Testis (tissue), 5 donors: Measurements from ENCODE around the gene IFNA5. TPM values are rescaled to one million over a fixed set of nuclear protein-coding genes. Genes with fewer than 3 reads are reported as not detected.

Experiments
- DNase-seq: peaks from one replicate; pipeline ENCODE4 v3.0.0-alpha.2; 2019
- H3K27ac ChIP-seq, 2 donors: fragments of 200-600 bp; sonication (generic); one replicate each; pipeline ENCODE4 v1.5.1; 2019
- H3K27me3 ChIP-seq: fragments of 200-600 bp; sonication (generic); one replicate; pipeline ENCODE4 v1.5.1; 2019
- H3K36me3 ChIP-seq: fragments of 200-600 bp; sonication (generic); one replicate; pipeline ENCODE4 v1.5.1; 2017; ENCODE audit warnings: low read depth; ENCODE audit errors: missing control alignments
- H3K4me1 ChIP-seq: fragments of 200-600 bp; sonication (generic); one replicate; pipeline ENCODE4 v1.5.1; 2019
- H3K4me3 ChIP-seq, 2 donors: fragments of 200-600 bp; sonication (generic); one replicate each; pipeline ENCODE4 v1.5.1; 2017 to 2019
- H3K9me3 ChIP-seq: fragments of 200-600 bp; sonication (generic); one replicate; pipeline ENCODE4 v1.5.1; 2017
- POLR2A ChIP-seq: fragments of 450-650 bp; IDR thresholded peaks from one replicate; pipeline ENCODE4 v1.6.1; 2017; ENCODE audit warnings: antibody characterized with exemption, mild to moderate bottlenecking, moderate library complexity
- WGBS, 2 donors: methylation state at CpG; one replicate each; pipeline ENCODE4 v1.1.5; 2018; 5-methylcytosine and 5-hydroxymethylcytosine counted together
- intact Hi-C: fragments of 100-400 bp; cut with DNase I; formaldehyde crosslinking; loops from one replicate; pipeline ENCODE4 v1.15.1; 2023; ENCODE audit warnings: low total_unique reads
- long read RNA-seq, 2 donors: transcript quantifications; one replicate each; lab custom pipeline, GENCODE V29; 2026
- polyA plus RNA-seq: library from polyadenylated mRNA; stranded (reverse); fragments of 350-450 nt; fragmentation: Illumina TruSeq; extraction: RNeasy Lipid Tissue Mini Kit (QIAGEN cat#74804); gene quantifications from one replicate; pipeline ENCODE4 v1.2.3, GENCODE V29; 2014; ENCODE audit warnings: low read depth, low replicate concordance; ENCODE audit not compliant: insufficient read depth
- total RNA-seq, 2 donors: library from RNA; depleted of rRNA; stranded (reverse); fragments of >200 nt; gene quantifications; one replicate each; pipeline ENCODE4 v1.2.3, GENCODE V29; 2016
- TF ChIP-seq, protein P1 (sequence below), 3 experiments: fragments of 450-650 bp in 2 of 3; fragments of 200-600 bp in 1 of 3; sonication (generic) in 1 of 3; IDR thresholded peaks; one replicate each; pipeline ENCODE4 v1.5.1; 2016 to 2019; ENCODE audit warnings: antibody characterized with exemption in 3 of 3, mild to moderate bottlenecking in 2 of 3, moderate library complexity in 1 of 3

The IFNA5 gene
- not detected for total RNA-seq
- not detected for polyA plus RNA-seq
- long read RNA-seq, donor 1: 0 reads
- long read RNA-seq, donor 2: 0 reads

DNA sequence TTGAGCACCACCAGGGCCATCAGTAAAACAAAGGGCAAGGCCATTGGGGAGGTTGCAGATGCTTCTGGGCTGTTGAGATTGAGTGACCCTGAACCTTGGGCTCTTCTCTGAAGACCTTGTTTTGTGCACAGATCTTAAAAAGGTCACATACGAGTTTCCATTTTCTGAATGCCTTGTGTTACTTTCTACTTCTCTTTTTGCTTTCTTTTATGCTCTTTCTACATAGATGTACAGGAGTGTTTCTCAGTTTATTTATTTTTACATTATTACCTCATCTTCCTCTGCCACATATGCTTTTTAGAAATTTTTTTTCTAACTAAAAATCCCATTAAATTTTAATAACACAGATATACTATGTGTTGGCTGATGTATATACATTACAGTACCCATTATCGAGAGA lies at the start of gene IFNA5:
IFNA5 (minus strand) TSS at position 101 of the 400 bp plus-strand sequence; CDS start at position 44, 57 bp downstream.
- no peak for TF ChIP-seq POLR2A
- TF ChIP-seq, protein P1, sequence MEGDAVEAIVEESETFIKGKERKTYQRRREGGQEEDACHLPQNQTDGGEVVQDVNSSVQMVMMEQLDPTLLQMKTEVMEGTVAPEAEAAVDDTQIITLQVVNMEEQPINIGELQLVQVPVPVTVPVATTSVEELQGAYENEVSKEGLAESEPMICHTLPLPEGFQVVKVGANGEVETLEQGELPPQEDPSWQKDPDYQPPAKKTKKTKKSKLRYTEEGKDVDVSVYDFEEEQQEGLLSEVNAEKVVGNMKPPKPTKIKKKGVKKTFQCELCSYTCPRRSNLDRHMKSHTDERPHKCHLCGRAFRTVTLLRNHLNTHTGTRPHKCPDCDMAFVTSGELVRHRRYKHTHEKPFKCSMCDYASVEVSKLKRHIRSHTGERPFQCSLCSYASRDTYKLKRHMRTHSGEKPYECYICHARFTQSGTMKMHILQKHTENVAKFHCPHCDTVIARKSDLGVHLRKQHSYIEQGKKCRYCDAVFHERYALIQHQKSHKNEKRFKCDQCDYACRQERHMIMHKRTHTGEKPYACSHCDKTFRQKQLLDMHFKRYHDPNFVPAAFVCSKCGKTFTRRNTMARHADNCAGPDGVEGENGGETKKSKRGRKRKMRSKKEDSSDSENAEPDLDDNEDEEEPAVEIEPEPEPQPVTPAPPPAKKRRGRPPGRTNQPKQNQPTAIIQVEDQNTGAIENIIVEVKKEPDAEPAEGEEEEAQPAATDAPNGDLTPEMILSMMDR (IDR thresholded peaks at IDR 0.05): no peak
- Histone ChIP-seq H3K36me3 (no peaks in the 10 kb centered on the region), H3K27ac (no peak within 1 kb of the TSS), H3K4me3 (no peak within 1 kb of the TSS), H3K4me1 (no peaks in the 10 kb centered on the region), H3K27me3 (no peaks in the 10 kb centered on the region), H3K9me3 (no peaks in the 10 kb centered on the region)
- intact Hi-C loops: no loop called here
- DNase-seq: no peak
- 86 to 87% methylated on average over 2 of the region's 2 CpGs for WGBS, 2 donors

DNA sequence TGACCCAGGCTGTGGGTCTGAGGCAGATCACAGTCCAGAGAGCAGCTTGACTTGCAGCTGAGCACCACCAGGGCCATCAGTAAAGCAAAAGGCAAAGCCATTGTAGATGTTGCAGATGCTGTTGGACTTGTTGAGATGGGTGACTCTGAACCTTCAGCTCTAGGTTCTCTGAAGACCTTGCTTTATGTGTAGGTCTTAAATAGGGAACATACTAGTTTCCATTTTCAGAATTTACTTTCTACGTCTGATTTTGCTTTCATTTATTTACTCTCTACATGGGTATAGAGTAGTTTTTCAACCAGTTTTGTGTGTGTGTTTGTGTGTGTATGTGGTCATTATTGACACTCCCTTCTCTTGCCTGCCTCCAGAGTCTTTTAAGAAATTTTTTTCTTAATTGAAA lies 45.7 kb upstream of the IFNA5 start, which contains the start of gene IFNA6:
IFNA6 (minus strand) TSS at position 101 of the 400 bp plus-strand sequence; CDS start at position 101, 0 bp downstream.
- Histone ChIP-seq H3K4me3 (no peak within 1 kb of the TSS), H3K36me3 (no peaks in the 10 kb centered on the region), H3K27me3 (no peaks in the 10 kb centered on the region), H3K9me3 (no peaks in the 10 kb centered on the region), H3K27ac (no peak within 1 kb of the TSS), H3K4me1 (no peaks in the 10 kb centered on the region)
- intact Hi-C loops: no loop called here
- no peak for DNase-seq
- TF ChIP-seq, protein P1 (IDR thresholded peaks at IDR 0.05): no peak
- TF ChIP-seq POLR2A: no peak
- 95 to 96% methylated on average over 1 of the region's 1 CpG for WGBS, 2 donors

DNA sequence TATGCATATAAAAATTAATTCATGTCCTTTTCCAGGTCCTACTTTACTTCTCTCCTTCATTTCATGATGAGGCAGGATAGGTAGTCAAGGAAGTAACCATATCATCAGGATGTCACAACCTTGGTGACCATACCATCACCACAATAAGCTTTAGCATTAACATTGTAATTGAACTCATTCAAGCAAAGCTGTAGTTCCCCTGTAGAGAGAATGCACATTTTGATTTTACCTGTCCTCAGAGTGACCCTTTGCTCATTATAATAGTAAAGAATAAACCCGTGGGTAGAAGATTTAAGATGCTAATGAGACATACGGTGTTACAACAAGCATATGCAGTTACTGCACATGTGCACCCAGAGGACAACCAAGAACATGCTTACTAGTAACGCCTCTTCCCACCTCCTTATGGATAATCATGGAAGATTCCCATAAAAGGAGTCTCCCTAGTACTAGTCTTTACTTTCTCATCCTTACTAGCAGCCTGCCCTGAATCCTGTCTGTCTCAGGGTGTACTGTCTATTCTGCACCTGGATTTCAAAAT lies 43.4 kb upstream of the IFNA5 start:
- Histone ChIP-seq H3K9me3 (no peaks in the 10 kb centered on the region), H3K4me1 (no peaks in the 10 kb centered on the region), H3K4me3 (no peak overlapping the region), H3K27ac (no peak overlapping the region), H3K36me3 (no peaks in the 10 kb centered on the region), H3K27me3 (no peaks in the 10 kb centered on the region)
- WGBS, 2 donors: 68 to 77% methylated on average over 3 of the region's 3 CpGs
- DNase-seq: no peak
- intact Hi-C loops: no loop called here
- no peak for TF ChIP-seq POLR2A
- TF ChIP-seq, protein P1 (IDR thresholded peaks at IDR 0.05): no peak

DNA sequence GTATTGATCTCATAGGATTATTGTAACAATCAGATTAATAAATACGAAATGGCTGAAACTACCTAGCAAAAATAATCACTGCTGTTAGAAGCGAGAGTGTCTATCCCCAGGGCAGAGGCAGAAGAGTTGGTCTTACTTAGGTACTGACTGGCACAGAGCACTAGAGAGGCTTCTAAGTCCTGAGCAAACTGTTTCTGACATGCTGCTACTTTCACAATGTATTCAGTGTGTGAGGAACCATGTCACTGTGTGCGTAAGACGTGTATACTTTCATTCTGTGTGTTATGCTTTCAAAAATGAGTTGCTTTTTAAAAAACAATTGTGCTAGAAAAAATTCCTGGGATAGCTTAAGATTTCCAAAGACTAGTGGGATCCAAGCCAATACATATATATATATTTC lies 35.6 kb upstream of the IFNA5 start:
- TF ChIP-seq, protein P1 (IDR thresholded peaks at IDR 0.05): no peak
- no peak for TF ChIP-seq POLR2A
- Histone ChIP-seq H3K9me3 (no peaks in the 10 kb centered on the region), H3K27ac (no peak overlapping the region), H3K27me3 (no peaks in the 10 kb centered on the region), H3K4me1 (no peaks in the 10 kb centered on the region), H3K4me3 (no peak overlapping the region), H3K36me3 (no peaks in the 10 kb centered on the region)
- intact Hi-C loops: no loop called here
- no peak for DNase-seq
- WGBS, 2 donors: 88 to 96% methylated on average over 4 of the region's 4 CpGs

DNA sequence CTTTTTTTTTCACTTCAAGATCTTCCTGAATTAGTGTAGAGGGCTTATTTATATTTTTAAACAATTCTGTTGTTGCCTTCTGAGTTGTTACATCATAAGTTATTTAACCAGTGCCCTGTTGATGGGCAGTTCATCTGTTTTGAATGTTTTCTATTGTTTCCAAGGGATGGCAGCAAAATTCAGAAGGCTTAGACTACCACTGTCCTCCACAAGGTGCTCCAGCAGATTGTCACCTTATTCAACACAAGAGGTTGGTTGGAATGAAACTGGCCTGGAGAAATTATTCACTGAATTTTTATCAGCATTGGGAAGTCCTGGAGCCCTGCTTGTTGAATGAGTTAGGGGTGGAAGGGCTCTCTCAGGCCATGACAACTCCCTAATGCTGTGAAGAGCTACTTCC lies 31.3 kb upstream of the IFNA5 start:
- DNase-seq: no peak
- H3K27me3 ChIP-seq: no peaks in the 10 kb centered on the region
- no peaks in the 10 kb centered on the region for H3K36me3 ChIP-seq
- TF ChIP-seq, protein P1 (IDR thresholded peaks at IDR 0.05): no peak
- no peak for TF ChIP-seq POLR2A
- no peak overlapping the region for H3K27ac ChIP-seq
- intact Hi-C loops: no loop called here
- H3K4me1 ChIP-seq: peaks cover 23% of the 10 kb centered on the region
- H3K9me3 ChIP-seq: no peaks in the 10 kb centered on the region
- H3K4me3 ChIP-seq: no peak overlapping the region
